NOMO-1 treated with DMSO at 0.1 percent for 48 hours (cell line): ENCODE data around the gene PIK3CA.
"Not testable (repeated sequence)": the region's sequence is repeated elsewhere in the genome, so short reads cannot be mapped to it uniquely, and the experiment has no call there.

Experiments
- DNase-seq: peaks from one replicate; lab custom pipeline; 2025; ENCODE audit not compliant: unreplicated experiment; lab: John Stamatoyannopoulos, UW

The PIK3CA gene

DNA sequence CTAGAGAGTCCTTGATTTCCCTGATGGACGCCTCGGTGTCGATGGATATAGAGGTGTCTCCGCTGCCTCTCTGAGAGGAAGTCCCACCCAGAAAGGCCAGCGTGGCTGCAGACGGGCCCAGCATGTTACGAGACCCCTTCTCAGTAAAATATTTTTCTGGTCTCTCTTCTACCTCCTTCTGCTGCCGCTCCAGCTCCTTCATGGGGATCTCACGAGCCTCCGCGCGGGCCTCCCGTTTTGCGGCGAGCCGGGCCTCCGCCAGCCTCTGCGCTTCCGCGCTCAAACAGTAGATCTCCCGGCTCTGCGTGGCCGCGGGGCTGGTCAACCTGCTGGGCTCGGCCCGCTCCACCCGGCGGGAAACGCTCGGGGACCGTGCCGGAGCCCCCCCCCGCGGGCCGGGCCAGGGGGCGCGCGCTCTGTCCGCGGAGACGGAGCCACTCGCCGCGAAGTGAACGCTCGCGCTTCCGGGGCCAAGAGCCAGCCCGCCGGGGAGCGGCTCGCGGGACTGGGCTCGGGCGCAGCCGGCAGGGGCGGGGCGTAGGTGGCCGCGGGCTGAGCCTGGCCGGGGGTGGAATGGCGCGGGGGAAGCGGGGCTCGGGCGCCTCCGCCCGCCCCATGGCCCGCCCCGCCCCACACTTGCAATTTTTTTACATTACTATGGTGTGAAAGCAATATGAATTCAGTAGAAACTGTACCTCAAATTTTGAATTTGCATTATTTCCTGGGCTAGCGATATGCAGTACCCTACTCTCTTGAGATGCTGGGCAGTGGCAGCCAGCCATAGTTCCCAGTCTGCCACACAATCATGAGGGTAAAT lies 113.0 kb downstream of the PIK3CA start:
- DNase-seq = peak; percentile 78

GRCh38 chr3:179263134-179263533 lies 115.0 kb downstream of the PIK3CA start:
- no peak for DNase-seq

- DNase-seq = no peak
Observed at GRCh38 chr3:179264449-179264848, 116.3 kb downstream of the PIK3CA start.

DNA sequence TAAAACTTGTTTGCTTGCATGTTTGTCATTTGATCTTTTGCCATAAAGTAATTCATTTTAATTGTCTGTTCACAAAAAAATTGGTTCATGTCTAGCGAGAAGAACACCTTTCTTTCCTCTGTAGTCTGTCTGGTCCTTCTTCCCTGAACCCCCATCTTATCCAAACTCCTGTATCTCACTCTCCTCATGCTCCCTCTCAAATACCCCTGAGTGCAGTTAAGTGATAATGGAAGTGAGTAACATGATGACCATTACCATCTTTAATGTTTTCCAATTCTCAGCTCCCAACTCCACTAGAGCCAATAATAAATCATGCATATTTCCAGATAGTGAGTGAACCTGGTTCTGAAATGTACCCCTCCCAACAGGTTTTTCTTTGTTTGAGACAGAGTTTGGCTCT lies 116.9 kb downstream of the PIK3CA start:
- no peak for DNase-seq

GRCh38 chr3:179265875-179266274 lies 117.7 kb downstream of the PIK3CA start:
- no peak for DNase-seq

DNA sequence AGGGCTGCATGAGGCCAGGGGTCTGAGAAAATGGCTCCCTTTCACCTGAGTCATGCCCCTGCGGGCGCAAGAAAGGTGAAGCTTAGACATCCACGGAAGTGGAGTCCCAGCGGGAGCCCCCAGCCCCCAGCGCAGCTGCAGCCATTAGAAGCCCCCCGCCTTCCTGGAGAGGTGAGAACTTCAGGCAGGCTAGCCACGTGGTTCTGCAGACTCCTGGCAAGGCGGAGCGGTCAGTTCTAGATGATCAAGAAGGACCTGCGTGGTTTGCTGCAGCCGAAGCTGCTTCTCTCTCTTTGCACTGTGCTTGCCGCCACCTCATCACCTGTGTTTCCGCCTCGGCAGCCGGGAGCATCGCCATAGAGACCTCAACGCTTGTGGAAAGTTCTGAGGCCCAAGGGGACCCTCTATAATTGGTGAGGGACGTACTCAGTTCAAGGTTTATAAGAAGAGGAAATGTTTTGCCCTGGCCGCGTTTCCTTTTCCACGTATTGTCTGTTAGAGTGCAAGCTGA lies 118.6 kb downstream of the PIK3CA start:
- no peak for DNase-seq

GRCh38 chr3:179268400-179269051 lies 120.4 kb downstream of the PIK3CA start:
- no peak for DNase-seq

DNA sequence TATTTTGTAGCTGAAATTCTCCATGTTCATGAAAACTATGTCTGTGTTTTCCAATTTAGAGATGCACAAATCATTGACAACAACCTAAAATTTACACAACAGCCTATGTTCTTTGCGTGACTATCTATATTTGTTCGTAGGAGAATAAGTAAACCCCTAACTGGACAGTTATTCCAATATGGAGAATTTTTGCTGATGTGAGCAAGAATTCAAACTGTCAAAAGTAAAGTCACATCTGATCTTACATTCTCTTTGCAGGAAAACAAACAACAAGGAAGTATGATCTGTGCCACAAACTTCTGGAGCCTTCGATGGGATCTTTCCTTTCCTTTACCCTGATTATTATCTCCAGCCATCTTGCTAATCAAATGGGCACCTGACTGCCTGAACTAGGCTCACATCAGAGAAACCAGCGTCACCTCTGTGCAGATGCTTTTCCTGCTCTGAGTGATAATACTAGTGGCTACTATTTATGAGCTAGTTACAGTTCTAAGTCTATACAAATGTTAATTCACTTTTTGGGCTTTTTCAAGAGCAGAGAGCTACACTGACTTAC lies 121.1 kb downstream of the PIK3CA start:
- DNase-seq = no peak

DNA sequence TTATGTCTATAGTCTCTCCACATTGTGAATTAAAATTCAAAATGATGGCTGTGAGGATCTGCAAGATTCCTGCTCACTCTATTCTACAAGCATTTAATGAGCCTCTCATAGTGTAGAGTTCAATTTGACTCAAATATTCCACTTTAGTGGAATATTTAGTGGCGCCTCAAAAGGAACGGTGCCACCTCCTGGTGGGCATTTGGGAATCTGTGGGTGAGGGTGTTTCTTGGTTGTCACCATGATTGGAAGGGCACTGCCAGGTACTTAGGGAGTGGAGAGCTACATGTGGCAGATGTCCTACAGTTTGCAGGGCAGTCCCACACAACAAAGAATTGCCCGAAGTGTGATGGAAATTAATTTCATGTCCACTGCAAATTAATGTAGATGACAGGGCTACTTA lies 124.2 kb downstream of the PIK3CA start:
- no peak for DNase-seq

DNA sequence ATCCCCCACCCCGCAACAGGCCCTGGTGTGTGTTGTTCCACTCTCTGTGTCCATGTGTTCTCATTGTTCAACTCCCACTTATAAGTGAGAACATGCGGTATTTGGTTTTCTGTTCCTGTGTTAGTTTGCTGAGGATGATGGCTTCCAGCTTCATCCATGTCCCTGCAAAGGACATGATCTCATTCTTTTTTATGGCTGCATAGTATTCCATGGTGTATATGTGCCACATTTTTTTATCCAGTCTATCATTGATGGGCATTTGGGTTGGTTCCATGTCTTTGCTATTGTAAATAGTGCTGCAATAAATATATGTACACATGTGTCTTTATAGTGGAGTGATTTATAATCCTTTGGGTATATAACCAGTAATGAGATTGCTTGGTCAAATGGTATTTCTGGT lies 126.3 kb downstream of the PIK3CA start:
- not testable (repeated sequence) for DNase-seq

DNA sequence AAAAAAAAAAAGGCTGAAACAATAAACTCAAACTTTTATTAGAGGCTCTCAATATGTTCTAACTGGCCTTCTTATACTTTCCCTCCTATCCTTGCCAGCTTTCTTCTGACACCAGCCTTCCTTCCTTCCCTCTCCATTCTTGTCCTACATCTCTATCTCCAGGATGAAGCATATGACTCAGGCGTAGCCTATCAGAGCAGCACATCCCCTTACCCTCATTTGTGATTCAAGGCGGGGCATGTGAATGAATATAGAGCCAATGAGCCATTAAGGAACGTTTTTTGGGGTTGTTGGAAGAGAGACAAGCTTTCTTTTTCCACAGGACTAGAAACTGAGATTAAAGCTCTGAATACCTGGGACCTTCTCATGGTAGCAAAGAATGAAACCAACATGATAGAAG lies 127.8 kb downstream of the PIK3CA start:
- no peak for DNase-seq

DNA sequence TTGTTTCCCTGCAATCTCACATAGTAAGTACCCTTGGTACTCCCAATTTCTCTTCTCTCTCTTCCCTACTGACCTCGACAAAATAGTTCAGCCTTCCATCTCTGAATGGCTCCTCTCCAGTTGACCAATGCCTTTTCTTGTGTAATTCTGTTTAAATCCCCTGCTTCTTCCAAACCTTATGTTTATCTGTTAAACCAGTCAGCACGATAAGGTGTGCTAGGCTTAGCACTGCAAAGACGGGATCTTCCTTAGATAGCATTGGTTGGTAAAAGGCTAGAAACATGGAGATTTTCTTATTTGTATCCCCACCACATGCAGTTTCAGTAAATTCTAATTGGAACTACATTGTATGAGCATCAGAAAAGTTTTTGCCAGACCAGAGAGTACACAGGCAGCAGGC lies 128.6 kb downstream of the PIK3CA start:
- DNase-seq = no peak

- no peak for DNase-seq
Observed at GRCh38 chr3:179278151-179278550, 130.0 kb downstream of the PIK3CA start.

GRCh38 chr3:179278932-179279693 lies 131.0 kb downstream of the PIK3CA start:
- no peak for DNase-seq

- no peak for DNase-seq
Observed at GRCh38 chr3:179279837-179280236, 131.7 kb downstream of the PIK3CA start.

DNA sequence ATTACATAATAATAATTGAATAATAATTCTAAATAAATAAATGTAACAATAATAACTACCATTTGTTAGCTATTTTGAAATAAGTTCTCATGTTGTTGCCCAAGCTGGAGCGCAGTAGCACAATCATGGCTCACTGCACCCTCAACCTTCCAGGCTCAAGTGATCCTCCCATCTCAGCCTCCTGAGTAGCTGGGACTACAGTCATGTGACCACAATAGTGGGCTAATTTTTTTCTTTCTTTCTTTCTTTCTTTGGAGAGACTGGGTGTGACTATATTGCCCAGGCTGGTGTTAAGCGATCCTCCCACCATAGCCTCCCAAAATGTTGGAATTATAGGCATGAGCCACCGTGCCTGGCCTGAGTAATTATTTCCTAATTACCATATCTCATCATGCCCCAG lies 133.7 kb downstream of the PIK3CA start:
- DNase-seq = no peak

DNA sequence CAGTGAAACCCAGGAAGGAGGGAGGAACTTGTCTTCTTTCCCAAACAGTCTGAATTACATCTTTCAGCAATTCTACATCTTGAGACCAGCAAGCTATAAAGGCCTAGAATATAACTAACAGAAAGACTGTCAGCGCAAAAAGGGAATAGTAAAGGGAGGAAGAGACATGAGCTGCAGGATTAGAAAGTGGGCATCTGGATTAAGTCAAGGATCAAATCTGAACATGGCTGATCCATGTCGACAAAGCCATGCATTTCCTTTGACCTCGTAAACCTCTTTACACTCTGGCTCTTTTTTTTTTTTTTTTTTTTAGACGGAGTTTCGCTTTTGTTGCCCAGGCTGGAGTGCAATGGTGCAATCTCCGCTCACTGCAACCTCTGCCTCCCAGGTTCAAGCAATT lies 138.2 kb downstream of the PIK3CA start:
- no peak for DNase-seq

DNA sequence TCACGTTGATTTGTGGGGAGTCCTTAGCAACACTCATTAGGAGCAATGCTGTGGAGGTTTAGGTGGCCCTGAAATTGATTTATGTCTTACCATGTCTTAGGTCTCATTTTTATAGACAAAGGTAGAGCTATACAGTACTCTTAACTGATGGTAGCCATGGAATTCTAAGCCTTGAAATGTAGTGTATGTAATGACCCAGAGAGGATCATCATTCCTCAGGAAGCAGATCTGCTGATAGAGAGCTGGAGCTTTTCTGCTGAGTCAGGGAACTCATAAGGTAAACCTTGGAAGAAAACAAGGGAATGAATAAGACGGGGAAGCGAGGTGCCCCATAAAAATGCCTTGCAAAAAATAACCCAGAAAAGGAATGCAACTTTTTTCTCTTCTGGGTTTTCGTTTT lies 140.7 kb downstream of the PIK3CA start:
- DNase-seq = no peak

- no peak for DNase-seq
Observed at GRCh38 chr3:179289295-179289694, 141.1 kb downstream of the PIK3CA start.
